HG02588 (cell line): ENCODE results near the gene INPP5F.
"Not testable (repeated sequence)": the region's sequence is repeated elsewhere in the genome, so short reads cannot be mapped to it uniquely, and the experiment has no call there.

Experiments
- ATAC-seq: cut with Tn5 transposase; IDR thresholded peaks from one replicate; pipeline ENCODE4 v1.9.1; 2021; ENCODE audit warnings: mild to moderate bottlenecking, moderate library complexity; ENCODE audit not compliant: unreplicated experiment

INPP5F gene

DNA sequence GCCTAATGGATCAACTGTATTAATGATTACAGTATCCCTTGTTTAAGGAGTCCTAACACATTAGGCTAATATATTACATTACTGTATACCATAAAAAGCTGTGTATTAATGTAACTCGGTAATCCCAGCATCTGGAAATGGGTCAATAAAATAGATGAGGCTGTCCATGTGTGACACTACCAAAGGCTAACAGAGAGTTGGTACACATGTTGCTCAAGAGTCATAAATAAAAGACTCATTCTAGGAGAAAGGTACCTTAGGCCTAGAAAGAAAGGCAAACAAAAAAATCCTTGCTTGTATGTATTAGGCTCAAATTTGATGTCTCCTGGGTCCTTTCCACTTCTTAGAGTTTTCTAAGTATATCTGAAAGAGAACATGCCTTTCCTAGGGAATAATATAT lies 132.2 kb downstream of the INPP5F start:
- ATAC-seq: no peak

DNA sequence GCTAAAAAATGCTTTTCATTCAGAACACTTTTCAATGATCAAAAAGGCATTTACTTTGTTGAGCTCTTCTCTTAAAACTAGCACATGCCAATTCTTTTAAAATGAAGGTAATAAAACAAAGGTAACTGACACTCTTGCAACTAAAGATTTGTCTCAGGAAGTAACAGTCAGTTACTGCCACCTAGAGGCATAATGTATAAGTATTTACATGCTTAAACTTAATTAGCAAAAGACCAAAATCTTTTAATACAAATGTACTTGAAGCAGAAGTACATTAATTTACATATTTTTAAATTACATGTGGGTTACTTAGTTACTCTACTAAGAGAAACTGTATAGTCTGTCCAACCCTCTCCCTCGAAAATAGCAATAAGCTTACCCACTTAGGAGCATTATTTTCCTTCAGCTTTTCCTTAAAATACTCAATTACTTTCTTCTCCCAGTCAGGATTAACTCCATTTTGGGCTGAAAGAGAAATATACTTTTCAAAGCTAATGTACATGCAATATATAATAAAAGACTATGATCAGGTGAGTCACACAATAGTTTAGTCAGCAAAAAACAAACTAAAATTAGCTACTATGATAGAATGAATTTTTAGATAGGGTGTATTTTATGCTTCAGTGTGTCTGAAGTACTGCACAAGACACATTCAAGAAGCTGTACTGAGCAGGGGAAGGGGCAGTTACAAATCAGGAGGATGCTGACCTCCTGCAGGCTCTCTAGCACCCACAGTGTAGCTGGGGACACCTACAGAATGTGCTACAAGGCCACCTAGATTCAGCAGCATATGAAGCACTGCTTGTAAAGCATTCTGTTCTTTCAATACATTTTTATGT lies 133.8 kb downstream of the INPP5F start:
- no peak for ATAC-seq

DNA sequence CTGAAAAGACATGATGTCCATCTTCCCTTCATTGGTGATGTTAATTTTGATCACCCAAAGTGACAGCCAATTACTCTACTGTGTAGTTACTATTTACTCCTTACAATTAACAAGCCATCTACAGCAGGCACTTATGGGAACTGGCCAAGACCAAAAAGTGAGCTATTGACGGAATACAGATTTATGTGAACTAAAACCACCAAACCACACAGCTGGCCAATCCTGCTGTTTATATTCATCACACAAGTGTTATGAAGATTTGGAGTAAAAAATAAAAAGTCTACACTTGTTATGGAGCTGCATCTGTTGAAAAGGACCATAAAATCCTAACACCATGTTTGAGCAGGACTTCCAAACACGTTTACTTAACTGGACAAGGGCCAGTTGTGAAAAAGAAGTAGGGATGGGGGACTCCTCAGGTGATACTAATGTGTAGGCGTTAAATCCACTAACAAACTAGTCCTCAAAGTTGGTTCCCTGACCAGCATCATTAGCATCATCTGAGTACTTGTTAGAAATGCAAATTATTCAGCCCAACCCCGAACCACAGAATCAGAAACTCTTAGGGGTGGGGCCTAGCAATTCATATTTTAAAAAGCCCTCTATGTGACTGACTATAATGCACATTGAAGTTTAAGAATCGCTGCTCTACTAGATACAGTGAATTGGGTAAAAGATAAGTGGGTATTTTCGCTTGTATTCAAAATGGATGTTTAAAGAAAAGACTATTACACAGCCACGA lies 135.2 kb downstream of the INPP5F start:
- ATAC-seq: no peak

DNA sequence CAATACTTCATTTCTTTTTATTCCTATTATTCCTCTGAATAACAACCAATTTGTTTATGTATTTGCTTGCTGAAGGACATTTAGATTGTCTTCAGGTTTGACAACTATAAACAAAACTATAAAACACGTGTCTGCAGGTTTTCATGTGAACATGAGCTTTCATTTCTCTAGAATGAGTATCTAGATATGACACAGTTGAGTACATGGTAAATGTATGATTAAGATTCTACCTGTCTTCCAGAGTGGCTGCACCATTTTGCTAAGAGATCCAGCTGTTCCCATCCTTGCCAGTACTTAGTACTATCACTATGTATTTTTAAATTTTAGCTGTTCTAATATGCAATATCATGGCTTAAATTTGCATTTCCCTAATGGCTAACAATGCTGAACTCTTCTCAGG lies 136.7 kb downstream of the INPP5F start:
- ATAC-seq: no peak

DNA sequence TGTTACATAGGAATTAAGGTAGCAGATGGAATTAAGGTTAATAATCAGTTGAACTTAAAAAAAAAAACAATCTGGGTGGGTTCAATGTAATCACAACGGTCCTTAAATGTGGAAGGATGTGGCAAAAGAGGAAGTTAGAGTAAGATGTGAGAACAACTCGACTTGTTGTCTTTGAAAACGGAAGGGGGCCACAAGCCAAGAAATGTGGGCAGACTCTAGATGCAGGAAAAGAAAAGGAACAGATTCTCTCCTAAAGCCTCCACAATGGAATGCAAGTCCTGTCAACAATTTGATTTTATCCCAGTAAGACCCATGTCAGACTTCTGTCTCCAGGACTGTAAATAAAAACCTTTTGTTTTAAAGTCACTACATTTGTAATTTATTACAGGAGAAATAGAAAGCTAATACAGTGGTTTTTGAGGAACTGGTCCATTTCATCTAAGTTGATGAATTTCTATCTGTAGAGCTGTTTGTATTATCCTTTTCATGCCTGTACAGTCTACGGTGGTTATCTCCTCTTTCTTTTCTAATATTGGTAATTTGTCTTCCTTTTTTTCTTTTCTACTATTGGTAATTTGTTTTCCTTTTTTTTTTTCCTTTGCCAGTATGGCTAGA lies 138.2 kb downstream of the INPP5F start:
- ATAC-seq: no peak

DNA sequence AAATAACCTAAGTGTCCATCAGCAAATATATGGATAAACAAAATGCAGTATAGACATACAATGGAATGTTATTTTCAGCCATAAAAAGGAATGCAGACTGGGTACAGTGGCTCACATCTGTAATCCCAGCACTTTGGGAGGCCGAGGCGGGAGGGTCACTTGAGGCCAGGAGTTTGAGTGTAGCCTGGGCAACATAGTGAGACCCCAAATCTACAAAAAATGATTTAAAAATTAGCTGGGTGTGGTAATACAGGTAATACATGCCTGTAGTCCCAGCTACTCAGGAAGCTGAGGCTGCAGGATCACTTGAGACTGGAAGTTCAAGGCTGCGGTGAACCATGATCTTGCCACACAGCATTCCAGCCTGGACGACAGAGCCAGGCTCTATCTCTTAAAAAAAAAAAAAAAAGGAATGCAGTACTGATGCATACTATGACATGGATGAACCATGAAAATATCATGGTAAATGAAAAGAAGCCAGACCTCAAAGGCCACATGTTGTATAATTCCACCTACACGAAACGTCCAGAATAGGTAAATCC lies 139.9 kb downstream of the INPP5F start:
- ATAC-seq: no peak

DNA sequence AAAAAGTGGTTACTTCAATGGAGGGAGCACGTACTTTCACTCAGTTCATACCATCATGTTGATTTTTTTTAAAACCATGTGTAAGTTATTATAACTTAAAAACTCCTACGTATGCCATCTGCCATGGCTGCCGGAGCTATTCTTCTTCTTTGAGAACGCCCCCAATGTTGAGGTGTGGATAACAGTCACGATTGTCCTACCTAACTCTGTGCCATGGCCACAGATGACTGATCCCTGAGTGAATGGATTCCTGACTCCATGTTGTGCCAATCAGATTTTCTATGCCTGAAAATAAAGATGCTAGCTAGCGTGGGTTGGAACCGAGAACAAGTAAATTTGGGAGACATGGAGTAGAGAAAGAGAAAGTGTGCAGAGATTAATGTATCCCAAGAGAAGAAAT lies 141.5 kb downstream of the INPP5F start:
- ATAC-seq: no peak

DNA sequence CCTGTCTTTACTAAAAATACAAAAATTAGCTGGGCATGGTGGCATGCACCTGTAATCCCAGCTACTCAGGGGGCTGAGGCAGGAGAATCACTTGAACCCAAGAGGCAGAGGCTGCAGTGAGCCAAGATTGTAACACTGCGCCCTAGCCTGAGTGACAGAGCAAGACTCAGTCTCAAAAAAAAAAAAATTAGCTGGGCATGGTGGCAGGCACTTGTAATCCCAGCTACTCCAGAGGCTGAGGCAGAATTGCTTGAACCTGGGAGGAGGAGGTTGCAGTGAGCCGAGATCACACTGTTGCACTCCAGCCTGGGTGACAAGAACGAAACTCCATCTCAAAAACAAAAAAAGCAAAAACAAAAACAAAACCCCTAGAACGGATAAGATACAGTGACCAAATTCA lies 143.5 kb downstream of the INPP5F start:
- not testable (repeated sequence) for ATAC-seq

DNA sequence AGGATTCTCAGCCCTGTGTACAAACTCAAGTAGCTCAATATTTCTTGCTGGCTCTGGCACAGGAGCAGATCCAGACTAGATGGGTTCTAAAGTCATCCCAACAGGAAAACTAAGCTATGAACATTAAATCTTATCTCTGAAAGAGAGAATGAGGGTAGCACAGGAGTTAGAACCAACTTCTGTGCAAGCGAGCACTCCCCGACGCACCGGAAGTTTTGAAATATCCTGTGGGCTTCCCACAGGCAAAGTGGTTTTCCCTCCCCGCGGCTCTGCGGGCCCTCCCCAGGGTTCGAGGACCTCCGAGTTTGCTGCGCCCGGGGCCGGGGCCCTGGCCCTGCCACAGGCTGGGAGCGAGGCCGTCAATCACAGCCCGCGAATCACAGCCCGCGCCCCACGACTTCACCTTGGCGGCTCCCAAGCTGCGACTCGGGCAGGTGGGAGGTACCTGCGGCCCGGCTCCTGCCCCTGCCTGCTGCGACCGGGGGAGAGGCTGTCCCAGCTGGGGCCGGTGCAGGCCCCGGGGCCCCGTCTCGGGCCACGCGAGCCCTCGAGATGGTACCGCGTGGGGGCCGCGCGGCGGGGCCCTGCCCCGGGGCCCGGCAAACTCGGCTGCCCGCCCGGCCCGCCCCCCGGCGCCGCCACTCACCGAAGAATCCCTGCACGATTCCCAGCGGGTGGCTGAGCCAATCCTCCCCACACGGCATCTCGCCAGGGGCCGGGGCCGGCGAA lies 146.2 kb downstream of the INPP5F start:
- peak; percentile 39 for ATAC-seq

DNA sequence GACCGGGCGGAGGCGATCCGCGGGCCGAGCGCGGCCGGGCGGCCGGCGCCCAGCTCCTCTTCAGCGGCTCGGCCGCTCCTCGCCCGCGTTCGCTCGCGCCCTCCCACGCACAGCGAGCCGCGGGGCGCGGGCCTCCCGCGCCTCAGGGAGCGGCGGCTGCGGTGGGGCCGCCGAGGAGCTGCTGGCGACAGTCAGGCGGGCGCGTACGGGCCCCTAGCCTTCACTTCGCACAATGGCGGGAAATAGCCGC lies 146.7 kb downstream of the INPP5F start, which contains the start of gene MCMBP:
MCMBP (minus strand) TSS at position 234 of the 250 bp plus-strand sequence. CDS start 259 bp downstream, outside the sequence.
- peak; percentile 21 for ATAC-seq

DNA sequence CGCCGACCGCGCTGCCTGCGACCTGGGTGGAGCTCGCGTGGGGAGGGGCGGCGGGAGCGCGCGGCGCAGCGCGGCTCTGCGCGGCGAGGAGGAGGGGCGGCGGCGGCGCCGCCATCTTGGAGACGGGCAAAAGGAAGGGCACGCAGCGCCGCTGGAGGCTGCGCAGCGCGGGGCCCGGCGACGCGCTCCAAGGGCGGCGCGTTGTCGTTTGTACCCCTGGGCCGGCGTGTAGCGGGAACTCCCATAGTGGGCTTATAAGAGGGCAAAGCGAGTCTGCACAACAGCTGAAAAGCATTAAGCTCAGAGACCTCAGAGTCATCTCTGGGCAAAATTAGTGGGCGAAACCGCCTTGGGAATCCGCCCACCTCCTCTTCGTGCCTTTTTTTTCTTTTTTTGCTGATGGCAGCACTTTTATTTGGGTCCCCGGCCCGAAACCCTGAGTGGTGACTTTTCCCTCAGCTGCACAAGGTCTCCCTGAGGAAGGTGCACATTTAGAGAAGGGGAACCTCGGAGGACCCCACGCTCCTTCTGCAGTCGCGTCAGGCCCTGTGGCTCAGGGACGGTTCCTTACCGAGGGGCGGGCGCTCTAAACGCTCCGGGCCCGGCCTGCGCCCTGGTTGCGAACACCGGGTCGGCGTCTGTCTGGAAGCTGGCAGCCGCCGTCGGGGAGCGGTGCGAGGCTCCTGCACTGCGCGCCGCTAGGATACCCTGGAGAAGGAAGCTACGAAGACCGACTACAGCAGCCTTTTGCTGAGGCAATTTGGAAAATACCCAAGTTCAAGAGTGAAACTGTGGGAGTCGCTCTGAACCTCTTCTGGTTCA lies 147.2 kb downstream of the INPP5F start:
- ATAC-seq: peak; percentile 88

DNA sequence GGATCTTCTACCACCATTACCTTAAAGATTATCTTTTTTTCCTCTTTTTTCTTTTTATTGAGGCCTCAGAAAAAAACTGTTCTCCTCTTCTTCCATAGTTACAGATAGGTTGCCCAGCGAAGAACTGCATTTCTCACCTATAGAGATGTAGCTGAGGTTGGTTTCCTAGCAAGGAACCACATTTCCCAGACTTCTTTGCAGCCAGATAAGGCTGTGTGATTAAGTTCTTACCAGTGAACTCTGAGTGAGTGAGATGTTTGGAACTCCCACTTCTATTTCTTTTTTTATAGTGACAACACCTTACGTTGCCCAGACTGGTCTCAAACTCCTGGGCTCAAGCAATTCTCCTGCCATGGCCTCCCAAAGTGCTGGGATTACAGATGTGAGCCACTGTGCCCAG lies 152.7 kb downstream of the INPP5F start:
- ATAC-seq: no peak
